T-cell (primary cell): ENCODE measurements around the gene PMF1. TPM values are rescaled to one million over a fixed set of nuclear protein-coding genes. Genes with fewer than 3 reads are reported as not detected.

ENCODE experiments used
- ATAC-seq, 4 experiments: fragments of 200-7000 bp in 3 of 4; fragments of 150-1000 bp in 1 of 4; cut with Tn5 transposase; replicated peaks in 1 of 4; 1 replicate in 3 of 4; 2 replicates in 1 of 4; pipeline ENCODE4 v1.10.0; 2021; ENCODE audit warnings: moderate library complexity in 3 of 4, mild to moderate bottlenecking in 2 of 4, moderate number of reproducible peaks in 1 of 4
- CTCF ChIA-PET, 2 donors: fragments of 300-600 bp; sonication (Branson Sonifier 250); formaldehyde crosslinking; loops; one replicate each; lab custom pipeline; 2022; ENCODE audit warnings: antibody characterized with exemption in 2 of 2; lab: Charles Lee
- POLR2A ChIA-PET, 2 donors: fragments of 300-600 bp; sonication (Branson Sonifier 250); formaldehyde crosslinking; loops; one replicate each; lab custom pipeline; 2022; ENCODE audit warnings: antibody characterized with exemption in 2 of 2; lab: Charles Lee
- DNase-seq, 35 experiments: peaks; one replicate each; pipeline versions ENCODE4 v3.0.0 to v3.0.0-alpha.2; 2013 to 2023
- H3K27ac ChIP-seq: one replicate; pipeline ENCODE4 v1.5.1; 2013; ENCODE audit warnings: low read length
- H3K27me3 ChIP-seq, 2 experiments: replicated peaks in 1 of 2; 1 replicate in 1 of 2; 2 replicates in 1 of 2; pipeline versions ENCODE4 v1.6.1 to v1.7.0; 2013; ENCODE audit warnings: low read length in 1 of 2, mixed read lengths in 1 of 2; ENCODE audit not compliant: control insufficient read depth in 2 of 2, insufficient read depth in 2 of 2; ENCODE audit errors: extremely low read depth in 1 of 2
- H3K36me3 ChIP-seq, 2 donors: 1 replicate in 1 of 2; 2 replicates in 1 of 2; pipeline versions ENCODE4 v1.6.1 to v1.7.0; 2013; ENCODE audit warnings: low read length in 1 of 2; ENCODE audit not compliant: control insufficient read depth in 2 of 2, insufficient read depth in 1 of 2; ENCODE audit errors: extremely low read depth in 1 of 2
- H3K4me1 ChIP-seq, 2 experiments: 1 replicate in 1 of 2; 2 replicates in 1 of 2; pipeline versions ENCODE4 v1.6.1 to v1.7.0; 2013; ENCODE audit warnings: low read length in 2 of 2, mixed read lengths in 1 of 2; ENCODE audit not compliant: insufficient read depth in 2 of 2, control insufficient read depth in 1 of 2; ENCODE audit errors: extremely low read depth in 1 of 2
- H3K4me3 ChIP-seq, 2 donors: 1 replicate in 1 of 2; 2 replicates in 1 of 2; pipeline versions ENCODE4 v1.5.1 to v1.7.0; 2013; ENCODE audit warnings: mild to moderate bottlenecking in 2 of 2, low read length in 1 of 2, moderate library complexity in 1 of 2; ENCODE audit not compliant: control insufficient read depth in 1 of 2; ENCODE audit errors: extremely low read depth in 1 of 2
- H3K9me3 ChIP-seq: 2 replicates; pipeline ENCODE4 v1.7.0; 2013
- H3K27ac Mint-ChIP-seq, 2 donors: one replicate each; pipeline ENCODE4 v1.8.0; 2020 to 2021; ENCODE audit warnings: mild to moderate bottlenecking in 2 of 2, mixed read lengths in 2 of 2
- H3K27me3 Mint-ChIP-seq, 2 donors: one replicate each; pipeline ENCODE4 v1.8.0; 2021 to 2022; ENCODE audit warnings: mixed read lengths in 2 of 2
- H3K36me3 Mint-ChIP-seq: one replicate; pipeline ENCODE4 v1.8.0; 2021; ENCODE audit warnings: mixed read lengths
- H3K4me1 Mint-ChIP-seq, 3 donors: one replicate each; pipeline ENCODE4 v1.8.0; 2020 to 2022; ENCODE audit warnings: mixed read lengths in 3 of 3, mild to moderate bottlenecking in 1 of 3
- H3K4me3 Mint-ChIP-seq, 3 donors: one replicate each; pipeline ENCODE4 v1.8.0; 2020 to 2022; ENCODE audit warnings: mild to moderate bottlenecking in 3 of 3, mixed read lengths in 3 of 3, moderate library complexity in 3 of 3
- H3K9me3 Mint-ChIP-seq, 3 donors: one replicate each; pipeline ENCODE4 v1.8.0; 2020 to 2022; ENCODE audit warnings: mixed read lengths in 3 of 3
- WGBS: methylation state at CpG from one replicate; pipeline ENCODE4 v1.1.5; 2013; ENCODE audit warnings: missing lambda C conversion rate; ENCODE audit not compliant: insufficient coverage; 5-methylcytosine and 5-hydroxymethylcytosine counted together
- total RNA-seq, 35 experiments: library from RNA in 6 of 35; stranded (reverse) in 6 of 35; fragments of 120-200 nt in 1 of 35; gene quantifications; one replicate each; pipeline versions ENCODE4 v1.2.1 to v1.2.4 and lab custom pipeline; 2013 to 2026

PMF1 gene
- total RNA-seq, 5 donors from 2014 or later (not counting 1 experiment from before 2014, with no cell fraction given), result 54.7 to 58.7 (median 57.6) TPM

- peaks cover 0 to 26% of the 10 kb centered on the region in 2 donors for H3K36me3 ChIP-seq
- H3K9me3 ChIP-seq, result no peaks in the 10 kb centered on the region
- 89% methylated on average over 7 of the region's 10 CpGs for WGBS
- Mint-ChIP-seq H3K36me3 (peaks cover 21% of the 10 kb centered on the region), H3K9me3 (no peaks in the 10 kb centered on the region), H3K4me3 (no peak overlapping the region), H3K27ac (no peak overlapping the region), H3K27me3 (no peaks in the 10 kb centered on the region), H3K4me1 (peaks cover 13 to 22% (median 16%) of the 10 kb centered on the region in 3 donors)
- H3K27me3 ChIP-seq, result peaks cover 0 to 9% of the 10 kb centered on the region in 2 experiments
- ATAC-seq (no peak), DNase-seq (no peak)
- ChIA-PET POLR2A (no interaction called here), CTCF (interaction anchor here in 1 of 2 donors (0.6 kb wide), 1 partner anchor 175 kb away, joined by 3 read pairs; no protein-coding TSS in a partner anchor)
- no peak overlapping the region for H3K27ac ChIP-seq
- H3K4me1 ChIP-seq, result peaks cover 4 to 19% of the 10 kb centered on the region in 2 experiments
- H3K4me3 ChIP-seq, result no peak overlapping the region
Observed at GRCh38 chr1:156242738-156243137, 29.9 kb downstream of the PMF1 start.

GRCh38 chr1:156244126-156244525 is 31.3 kb downstream of the PMF1 start:
- no peaks in the 10 kb centered on the region for H3K9me3 ChIP-seq
- ChIA-PET CTCF (no interaction called here), POLR2A (interaction anchor here in 1 of 2 donors (0.5 kb wide), 1 partner anchor 20 kb away, joined by 3 read pairs; no protein-coding TSS in a partner anchor)
- no peak overlapping the region for H3K4me3 ChIP-seq
- ATAC-seq, result no peak
- peaks cover 0 to 9% of the 10 kb centered on the region in 2 experiments for H3K27me3 ChIP-seq
- peaks cover 13% of the 10 kb centered on the region for H3K36me3 Mint-ChIP-seq
- H3K27me3 Mint-ChIP-seq, result no peaks in the 10 kb centered on the region
- 100% methylated on average over 2 of the region's 2 CpGs for WGBS
- peaks cover 0 to 12% of the 10 kb centered on the region in 2 donors for H3K36me3 ChIP-seq
- H3K9me3 Mint-ChIP-seq, result no peaks in the 10 kb centered on the region
- peaks cover 13 to 22% (median 16%) of the 10 kb centered on the region in 3 donors for H3K4me1 Mint-ChIP-seq
- no peak for DNase-seq
- H3K27ac Mint-ChIP-seq, result no peak overlapping the region
- no peak overlapping the region for H3K27ac ChIP-seq
- H3K4me1 ChIP-seq, result peaks cover 4 to 21% of the 10 kb centered on the region in 2 experiments
- H3K4me3 Mint-ChIP-seq, result peak overlapping the region in 2 of 3 donors; percentile 82 to 83

- H3K27ac Mint-ChIP-seq, result peak overlapping the region in 1 of 2 donors; percentile 48
- peaks cover 13 to 22% (median 16%) of the 10 kb centered on the region in 3 donors for H3K4me1 Mint-ChIP-seq
- no peak for ATAC-seq
- H3K27me3 ChIP-seq, result peaks cover 0 to 9% of the 10 kb centered on the region in 2 experiments
- H3K27ac ChIP-seq, result no peak overlapping the region
- no peaks in the 10 kb centered on the region for H3K9me3 ChIP-seq
- CTCF ChIA-PET, result no interaction called here
- peak overlapping the region; percentile 78 to 83 (median 82) for H3K4me3 Mint-ChIP-seq
- no peaks in the 10 kb centered on the region for H3K9me3 Mint-ChIP-seq
- H3K36me3 Mint-ChIP-seq, result peaks cover 10% of the 10 kb centered on the region
- peaks cover 4 to 21% of the 10 kb centered on the region in 2 experiments for H3K4me1 ChIP-seq
- WGBS, result 98% methylated on average over 15 of the region's 17 CpGs
- DNase-seq, result no peak
- H3K36me3 ChIP-seq, result peaks cover 0 to 6% of the 10 kb centered on the region in 2 donors
- H3K27me3 Mint-ChIP-seq, result no peaks in the 10 kb centered on the region
- POLR2A ChIA-PET, result no interaction called here
- H3K4me3 ChIP-seq, result no peak overlapping the region
Observed at GRCh38 chr1:156244712-156245111, 31.9 kb downstream of the PMF1 start.

- Histone ChIP-seq H3K27me3 (peaks cover 0 to 6% of the 10 kb centered on the region in 2 experiments), H3K27ac (peak overlapping the region; percentile 18)
- DNase-seq, result peak in 31 of 35 experiments; percentile 12 to 59 (median 27)
Observed at GRCh38 chr1:156245451-156246232, 32.8 kb downstream of the PMF1 start.

GRCh38 chr1:156246241-156246780 is 33.5 kb downstream of the PMF1 start:
- H3K4me1 ChIP-seq, result peaks cover 4 to 24% of the 10 kb centered on the region in 2 experiments
- ATAC-seq (peak in 1 of 4 experiments; percentile 3), DNase-seq (no peak)
- H3K4me3 Mint-ChIP-seq, result peak overlapping the region; percentile 13 to 82 (median 47)
- ChIA-PET CTCF (interaction anchor here in 1 of 2 donors (0.8 kb wide), 2 partner anchors 21 to 912 kb away, joined by 5 to 8 read pairs; no protein-coding TSS in a partner anchor), POLR2A (no interaction called here)
- 40% methylated on average over 4 of the region's 10 CpGs for WGBS
- peaks cover 0 to 6% of the 10 kb centered on the region in 2 experiments for H3K27me3 ChIP-seq
- H3K27ac ChIP-seq, result peak overlapping the region; percentile 18
- H3K27ac Mint-ChIP-seq, result peak overlapping the region in 1 of 2 donors; percentile 76
- peaks cover 0 to 16% of the 10 kb centered on the region in 2 donors for H3K36me3 ChIP-seq
- H3K9me3 Mint-ChIP-seq, result no peaks in the 10 kb centered on the region
- H3K36me3 Mint-ChIP-seq, result peaks cover 5% of the 10 kb centered on the region
- peaks cover 13 to 28% (median 16%) of the 10 kb centered on the region in 3 donors for H3K4me1 Mint-ChIP-seq
- H3K9me3 ChIP-seq, result no peaks in the 10 kb centered on the region
- H3K4me3 ChIP-seq, result peak overlapping the region in 1 of 2 donors; percentile 46
- H3K27me3 Mint-ChIP-seq, result no peaks in the 10 kb centered on the region

More at GRCh38 chr1:156245451-156246232, 32.8 kb downstream of the PMF1 start:
- peaks cover 8% of the 10 kb centered on the region for H3K36me3 Mint-ChIP-seq
- Histone ChIP-seq H3K4me3 (peak overlapping the region; percentile 46 to 66), H3K9me3 (no peaks in the 10 kb centered on the region), H3K4me1 (peaks cover 4 to 21% of the 10 kb centered on the region in 2 experiments), H3K36me3 (peaks cover 0 to 9% of the 10 kb centered on the region in 2 donors)
- H3K4me3 Mint-ChIP-seq, result peak overlapping the region; percentile 78 to 83 (median 82)
- peaks cover 13 to 25% (median 16%) of the 10 kb centered on the region in 3 donors for H3K4me1 Mint-ChIP-seq
- H3K9me3 Mint-ChIP-seq, result no peaks in the 10 kb centered on the region
- H3K27me3 Mint-ChIP-seq, result no peaks in the 10 kb centered on the region
- CTCF ChIA-PET, result interaction anchor here (0.6 to 0.8 kb wide), 4 partner anchors 21 to 912 kb away, joined by 3 to 8 read pairs (median 4); no protein-coding TSS in a partner anchor
- peak; percentile 60 to 73 (median 66) for ATAC-seq
- POLR2A ChIA-PET, result no interaction called here
- WGBS, result 2% methylated on average over 64 of the region's 69 CpGs
- peak overlapping the region in 1 of 2 donors; percentile 76 for H3K27ac Mint-ChIP-seq
